GM12891 (cell line): ENCODE measurements around the gene ZNF214.

Experiments
- POLR2A ChIP-seq: IDR thresholded peaks from 2 replicates; pipeline ENCODE4 v1.6.1; 2011; ENCODE audit warnings: low read depth, low read length, control low read depth
- POLR2AphosphoS5 ChIP-seq: IDR thresholded peaks from 2 replicates; pipeline ENCODE4 v1.6.1; 2011; ENCODE audit warnings: low read depth, low read length, control low read depth

DNA sequence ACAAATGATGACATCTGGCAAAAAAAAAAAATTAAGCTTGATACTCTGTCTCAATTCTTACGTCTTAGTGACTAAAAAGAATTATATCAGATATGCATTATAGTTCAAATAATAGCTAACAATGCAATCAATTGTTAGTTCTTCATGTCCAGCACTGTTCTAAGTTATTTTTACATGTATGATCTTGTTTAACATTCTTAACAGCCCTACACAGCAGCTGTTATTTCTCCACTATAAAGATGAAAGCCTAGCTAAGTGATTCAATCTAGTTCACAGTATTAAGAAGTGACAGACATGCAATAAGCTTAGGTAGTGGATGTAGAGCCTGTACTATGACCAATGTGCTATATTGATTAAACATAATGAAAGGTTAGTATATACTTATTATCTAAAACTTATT, 4.1 kb downstream of the ZNF214 start:
- TF ChIP-seq POLR2A (no peak), POLR2AphosphoS5 (no peak)
